MM.1S (cell line): Measurements from ENCODE around the gene XYLT1.

Experiments used
- EZH2phosphoT487 ChIP-seq: fragments of 300-600 bp; sonication (generic); IDR thresholded peaks from 2 replicates; pipeline ENCODE4 v1.6.1; 2018; ENCODE audit warnings: antibody characterized with exemption, low read length
- TF ChIP-seq, protein P1 (sequence below): fragments of 300-600 bp; sonication (generic); IDR thresholded peaks from 2 replicates; pipeline ENCODE4 v1.5.1; 2016; ENCODE audit warnings: antibody characterized with exemption, low read length, mixed read lengths

DNA sequence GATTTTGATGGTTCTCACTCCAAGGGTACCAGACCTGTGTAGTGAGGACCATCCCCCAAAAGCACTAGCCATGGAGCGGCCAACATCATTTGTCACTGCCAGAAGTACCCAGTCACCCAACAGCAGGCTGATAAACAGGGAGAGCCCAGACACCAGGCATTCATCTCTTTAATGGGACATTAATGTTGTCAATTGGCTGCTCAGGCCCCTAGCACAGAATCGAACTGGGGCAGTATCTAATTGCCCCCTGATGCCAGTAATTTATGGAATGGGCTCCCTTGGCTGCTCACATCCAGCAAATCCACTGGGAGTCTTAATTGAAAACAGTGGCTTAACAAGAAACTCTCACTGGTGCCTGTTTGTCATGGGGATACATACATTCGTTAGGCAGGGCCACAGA, 344.6 kb downstream of the XYLT1 start:
- TF ChIP-seq, protein P1, sequence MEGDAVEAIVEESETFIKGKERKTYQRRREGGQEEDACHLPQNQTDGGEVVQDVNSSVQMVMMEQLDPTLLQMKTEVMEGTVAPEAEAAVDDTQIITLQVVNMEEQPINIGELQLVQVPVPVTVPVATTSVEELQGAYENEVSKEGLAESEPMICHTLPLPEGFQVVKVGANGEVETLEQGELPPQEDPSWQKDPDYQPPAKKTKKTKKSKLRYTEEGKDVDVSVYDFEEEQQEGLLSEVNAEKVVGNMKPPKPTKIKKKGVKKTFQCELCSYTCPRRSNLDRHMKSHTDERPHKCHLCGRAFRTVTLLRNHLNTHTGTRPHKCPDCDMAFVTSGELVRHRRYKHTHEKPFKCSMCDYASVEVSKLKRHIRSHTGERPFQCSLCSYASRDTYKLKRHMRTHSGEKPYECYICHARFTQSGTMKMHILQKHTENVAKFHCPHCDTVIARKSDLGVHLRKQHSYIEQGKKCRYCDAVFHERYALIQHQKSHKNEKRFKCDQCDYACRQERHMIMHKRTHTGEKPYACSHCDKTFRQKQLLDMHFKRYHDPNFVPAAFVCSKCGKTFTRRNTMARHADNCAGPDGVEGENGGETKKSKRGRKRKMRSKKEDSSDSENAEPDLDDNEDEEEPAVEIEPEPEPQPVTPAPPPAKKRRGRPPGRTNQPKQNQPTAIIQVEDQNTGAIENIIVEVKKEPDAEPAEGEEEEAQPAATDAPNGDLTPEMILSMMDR, result no peak
- TF ChIP-seq EZH2phosphoT487, result no peak
